ENCODE measurements around the gene ZNF536.
"Not testable (repeated sequence)": the region's sequence is repeated elsewhere in the genome, so short reads cannot be mapped to it uniquely, and the experiment has no call there.

ZNF536 gene

DNA sequence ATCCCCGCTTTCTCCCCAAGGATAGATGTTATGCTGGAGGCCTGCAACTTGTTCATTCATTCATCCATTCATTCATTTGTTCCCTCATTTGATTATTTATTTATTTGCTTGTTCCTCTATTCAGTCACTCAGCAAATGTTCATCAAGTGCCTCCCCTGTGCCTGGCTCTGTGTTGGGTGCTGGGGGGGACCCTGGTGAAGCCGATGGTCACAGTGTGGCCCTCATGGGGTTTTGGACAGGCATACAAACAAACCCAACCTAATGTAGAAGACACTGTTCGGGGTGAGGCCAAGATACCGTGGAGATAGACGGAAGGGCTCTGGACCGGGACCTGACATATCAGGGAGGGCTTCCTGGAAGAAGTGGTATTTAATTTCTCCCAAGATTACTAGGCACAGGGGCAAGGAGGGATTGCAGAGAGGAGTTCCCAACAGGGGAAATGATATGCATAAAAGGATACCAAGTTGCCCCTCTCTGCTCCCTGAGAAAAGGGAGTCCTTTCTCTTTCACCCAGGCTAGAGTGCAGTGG, 58.1 kb downstream of the ZNF536 start:
- no peaks in the 10 kb centered on the region for H3K36me3 ChIP-seq (ENCODE audit: control insufficient read depth, insufficient read depth, low read length)
- H3K9ac ChIP-seq (ENCODE audit: low read depth, low read length) = no peak overlapping the region
- no peaks in the 10 kb centered on the region for H3K9me3 ChIP-seq (ENCODE audit: control insufficient read depth, insufficient read depth, low read length)
- H3K4me1 ChIP-seq (ENCODE audit: control insufficient read depth, insufficient read depth, low read length) = no peaks in the 10 kb centered on the region
- H3K4me3 ChIP-seq (ENCODE audit: low read depth, low read length) = no peak overlapping the region
- H3K27me3 ChIP-seq (ENCODE audit: control insufficient read depth, insufficient read depth, low read length) = no peaks in the 10 kb centered on the region

DNA sequence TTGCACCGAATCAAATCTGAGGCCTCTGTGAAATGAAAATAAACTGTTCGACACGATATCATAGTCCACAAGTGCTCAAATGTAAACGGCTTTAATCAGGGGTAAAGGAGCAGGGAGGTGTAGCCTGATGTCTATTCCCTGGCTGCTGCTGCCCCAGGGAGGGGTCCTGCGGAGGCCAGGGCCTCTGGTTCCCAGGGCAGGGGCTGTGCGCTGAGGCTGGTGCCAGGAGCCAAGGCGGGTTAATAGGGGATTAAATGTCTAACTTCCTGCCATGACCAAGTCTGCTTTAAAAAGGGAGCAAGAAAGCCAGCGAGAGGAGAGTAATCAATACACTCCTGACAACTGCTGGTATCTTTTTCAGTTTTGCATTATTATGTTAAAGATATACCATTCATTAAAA, 59.4 kb downstream of the ZNF536 start:
- H3K4me3 ChIP-seq (ENCODE audit: low read depth, low read length) = no peak overlapping the region
- no peak overlapping the region for H3K9ac ChIP-seq (ENCODE audit: low read depth, low read length)
- H3K27me3 ChIP-seq (ENCODE audit: control insufficient read depth, insufficient read depth, low read length) = no peaks in the 10 kb centered on the region
- H3K4me1 ChIP-seq (ENCODE audit: control insufficient read depth, insufficient read depth, low read length) = no peaks in the 10 kb centered on the region
- H3K9me3 ChIP-seq (ENCODE audit: control insufficient read depth, insufficient read depth, low read length) = no peaks in the 10 kb centered on the region
- no peaks in the 10 kb centered on the region for H3K36me3 ChIP-seq (ENCODE audit: control insufficient read depth, insufficient read depth, low read length)

DNA sequence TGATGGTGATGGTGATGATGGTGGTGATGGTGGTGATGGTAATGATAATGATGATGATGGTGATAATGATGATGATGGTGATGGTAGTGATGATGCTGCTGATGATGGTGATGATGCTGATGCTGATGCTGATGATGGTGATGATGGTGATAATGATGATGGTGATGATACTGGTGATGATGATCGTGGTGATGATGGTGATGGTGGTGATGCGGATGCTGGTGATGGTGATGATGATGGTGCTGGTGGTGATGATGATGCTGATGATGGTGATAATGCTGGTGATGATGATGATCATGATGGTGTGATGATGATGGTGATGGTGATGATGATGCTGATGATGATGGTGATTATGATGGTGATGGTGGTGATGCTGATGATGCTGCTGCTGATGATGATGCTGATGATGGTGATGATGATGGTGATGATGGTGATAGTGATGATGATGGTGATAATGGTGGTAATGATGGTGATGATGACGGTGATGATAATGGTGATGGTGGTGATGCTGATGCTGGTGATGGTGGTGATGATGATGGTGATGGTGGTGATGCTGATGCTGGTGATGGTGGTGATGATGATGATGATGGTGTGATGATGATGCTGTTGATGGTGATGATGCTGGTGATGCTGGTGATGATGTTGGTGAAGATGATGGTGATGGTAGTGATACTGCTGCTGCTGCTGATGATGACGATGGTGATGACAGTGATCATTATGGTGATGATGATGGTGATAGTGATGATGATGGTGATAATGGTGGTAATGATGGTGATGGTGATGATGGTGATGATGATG, 62.8 kb downstream of the ZNF536 start:
- Histone ChIP-seq H3K27me3 (ENCODE audit: control insufficient read depth, insufficient read depth, low read length) (no peaks in the 10 kb centered on the region), H3K4me3 (ENCODE audit: low read depth, low read length) (no peak overlapping the region), H3K9ac (ENCODE audit: low read depth, low read length) (no peak overlapping the region), H3K36me3 (ENCODE audit: control insufficient read depth, insufficient read depth, low read length) (no peaks in the 10 kb centered on the region), H3K4me1 (ENCODE audit: control insufficient read depth, insufficient read depth, low read length) (no peaks in the 10 kb centered on the region), H3K9me3 (ENCODE audit: control insufficient read depth, insufficient read depth, low read length) (no peaks in the 10 kb centered on the region)

DNA sequence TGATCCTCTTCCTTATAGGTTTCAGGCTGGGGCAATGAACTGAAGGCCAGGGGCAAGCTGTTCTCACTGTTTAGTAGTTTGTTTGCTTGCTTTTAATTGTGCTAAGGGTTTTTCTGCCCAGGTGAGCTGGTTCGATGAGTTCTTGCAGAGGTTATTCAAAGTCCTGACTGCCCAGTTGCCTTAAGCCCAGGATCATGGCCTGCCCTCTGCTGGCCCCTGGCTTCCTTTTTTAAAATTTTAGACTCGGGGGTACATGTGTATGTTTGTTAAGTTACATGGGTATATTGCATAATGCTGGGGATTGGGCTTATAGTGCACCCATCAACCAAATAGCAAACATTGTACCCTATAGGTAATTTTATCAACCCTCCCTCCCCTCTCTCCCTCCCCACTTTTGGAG, 65.7 kb downstream of the ZNF536 start:
- H3K36me3 ChIP-seq (ENCODE audit: control insufficient read depth, insufficient read depth, low read length) = no peaks in the 10 kb centered on the region
- H3K4me1 ChIP-seq (ENCODE audit: control insufficient read depth, insufficient read depth, low read length) = no peaks in the 10 kb centered on the region
- no peak overlapping the region for H3K9ac ChIP-seq (ENCODE audit: low read depth, low read length)
- no peaks in the 10 kb centered on the region for H3K9me3 ChIP-seq (ENCODE audit: control insufficient read depth, insufficient read depth, low read length)
- no peak overlapping the region for H3K4me3 ChIP-seq (ENCODE audit: low read depth, low read length)
- H3K27me3 ChIP-seq (ENCODE audit: control insufficient read depth, insufficient read depth, low read length) = no peaks in the 10 kb centered on the region

DNA sequence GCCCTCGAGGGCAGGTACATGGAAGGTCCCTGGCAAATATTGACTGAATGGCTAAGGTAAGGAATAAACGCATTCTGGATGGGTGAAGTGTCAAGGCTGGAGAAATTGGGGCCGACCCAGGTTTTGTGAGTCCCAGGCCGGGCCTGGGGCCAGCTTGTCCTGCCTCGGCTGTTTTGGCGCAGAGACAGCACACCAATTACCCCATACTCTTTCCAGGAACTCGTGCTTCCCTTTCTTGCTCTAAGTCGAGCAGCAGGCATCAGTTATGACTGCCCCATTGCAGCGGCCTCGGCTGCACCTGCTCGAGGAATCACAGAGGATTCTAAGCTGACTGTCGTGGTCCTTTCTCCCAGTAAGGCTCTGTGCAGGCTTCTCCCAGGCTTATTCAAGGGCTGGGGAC, 67.1 kb downstream of the ZNF536 start:
- Histone ChIP-seq H3K4me1 (ENCODE audit: control insufficient read depth, insufficient read depth, low read length) (no peaks in the 10 kb centered on the region), H3K4me3 (ENCODE audit: low read depth, low read length) (no peak overlapping the region), H3K36me3 (ENCODE audit: control insufficient read depth, insufficient read depth, low read length) (no peaks in the 10 kb centered on the region), H3K27me3 (ENCODE audit: control insufficient read depth, insufficient read depth, low read length) (no peaks in the 10 kb centered on the region), H3K9ac (ENCODE audit: low read depth, low read length) (no peak overlapping the region), H3K9me3 (ENCODE audit: control insufficient read depth, insufficient read depth, low read length) (no peaks in the 10 kb centered on the region)

DNA sequence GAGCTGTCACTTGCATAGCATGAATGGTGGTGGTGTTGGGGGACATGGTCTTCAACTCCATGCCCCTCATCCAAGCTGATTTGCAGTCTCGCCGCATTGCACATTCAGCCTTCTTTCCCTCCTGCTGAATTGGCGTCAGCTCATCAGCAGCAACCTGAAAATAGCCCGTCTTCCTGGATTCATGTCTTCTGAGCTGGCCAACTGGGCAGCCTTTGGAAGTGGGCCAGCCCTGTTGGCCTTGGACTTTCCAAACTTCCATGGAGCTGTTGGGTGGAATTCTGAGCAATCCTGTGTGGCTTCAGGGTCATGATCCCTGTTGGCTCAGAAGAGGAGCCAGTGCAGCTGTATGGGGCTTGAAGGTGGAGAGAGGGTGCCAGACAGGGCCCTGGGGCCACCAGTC, 68.8 kb downstream of the ZNF536 start:
- Histone ChIP-seq H3K9me3 (ENCODE audit: control insufficient read depth, insufficient read depth, low read length) (no peaks in the 10 kb centered on the region), H3K36me3 (ENCODE audit: control insufficient read depth, insufficient read depth, low read length) (no peaks in the 10 kb centered on the region), H3K27me3 (ENCODE audit: control insufficient read depth, insufficient read depth, low read length) (no peaks in the 10 kb centered on the region), H3K9ac (ENCODE audit: low read depth, low read length) (no peak overlapping the region), H3K4me1 (ENCODE audit: control insufficient read depth, insufficient read depth, low read length) (no peaks in the 10 kb centered on the region), H3K4me3 (ENCODE audit: low read depth, low read length) (no peak overlapping the region)

DNA sequence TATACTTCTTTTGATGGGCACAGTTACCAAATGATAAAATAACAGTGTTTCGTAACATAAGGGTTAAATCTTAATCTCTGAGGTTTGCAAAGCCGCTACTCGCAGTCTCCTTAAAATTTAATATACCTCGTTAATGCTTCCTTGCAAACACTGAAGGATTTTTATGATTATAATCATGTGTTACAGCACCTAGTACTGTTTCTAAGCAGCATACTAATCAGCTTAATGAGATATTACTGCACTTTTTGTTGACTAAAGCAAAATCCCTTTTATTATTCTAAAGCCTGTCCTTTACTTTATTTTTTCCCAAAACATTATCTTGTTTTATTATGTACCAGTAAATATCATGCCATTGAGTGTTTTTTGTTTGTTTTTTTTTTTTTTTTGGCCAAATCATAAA, 70.5 kb downstream of the ZNF536 start:
- no peak overlapping the region for H3K4me3 ChIP-seq (ENCODE audit: low read depth, low read length)
- H3K9ac ChIP-seq (ENCODE audit: low read depth, low read length) = no peak overlapping the region
- H3K4me1 ChIP-seq (ENCODE audit: control insufficient read depth, insufficient read depth, low read length) = peaks cover 1% of the 10 kb centered on the region
- H3K27me3 ChIP-seq (ENCODE audit: control insufficient read depth, insufficient read depth, low read length) = no peaks in the 10 kb centered on the region
- H3K36me3 ChIP-seq (ENCODE audit: control insufficient read depth, insufficient read depth, low read length) = no peaks in the 10 kb centered on the region
- H3K9me3 ChIP-seq (ENCODE audit: control insufficient read depth, insufficient read depth, low read length) = no peaks in the 10 kb centered on the region

DNA sequence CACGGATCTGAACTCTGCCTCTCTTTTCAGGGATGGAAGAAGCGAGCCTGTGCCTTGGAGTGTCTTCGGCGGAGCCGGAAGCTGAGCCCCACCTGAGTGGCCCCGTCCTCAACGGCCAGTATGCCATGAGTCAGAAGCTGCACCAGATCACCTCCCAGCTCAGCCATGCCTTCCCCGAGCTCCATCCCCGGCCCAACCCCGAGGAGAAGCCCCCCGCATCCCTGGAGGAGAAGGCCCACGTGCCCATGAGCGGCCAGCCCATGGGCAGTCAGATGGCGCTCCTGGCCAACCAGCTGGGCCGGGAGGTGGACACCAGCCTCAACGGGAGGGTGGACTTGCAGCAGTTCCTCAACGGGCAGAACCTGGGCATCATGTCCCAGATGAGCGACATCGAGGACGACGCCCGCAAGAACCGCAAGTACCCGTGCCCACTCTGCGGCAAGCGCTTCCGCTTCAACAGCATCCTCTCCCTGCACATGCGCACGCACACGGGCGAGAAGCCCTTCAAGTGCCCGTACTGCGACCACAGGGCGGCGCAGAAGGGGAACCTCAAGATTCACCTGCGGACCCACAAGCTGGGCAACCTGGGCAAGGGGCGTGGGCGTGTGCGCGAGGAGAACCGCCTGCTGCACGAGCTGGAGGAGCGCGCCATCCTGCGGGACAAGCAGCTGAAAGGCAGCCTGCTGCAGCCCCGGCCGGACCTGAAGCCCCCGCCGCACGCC, 71.5 kb downstream of the ZNF536 start:
- Histone ChIP-seq H3K27me3 (ENCODE audit: control insufficient read depth, insufficient read depth, low read length) (peaks cover 2% of the 10 kb centered on the region), H3K9me3 (ENCODE audit: control insufficient read depth, insufficient read depth, low read length) (no peaks in the 10 kb centered on the region), H3K36me3 (ENCODE audit: control insufficient read depth, insufficient read depth, low read length) (no peaks in the 10 kb centered on the region), H3K4me1 (ENCODE audit: control insufficient read depth, insufficient read depth, low read length) (peaks cover 11% of the 10 kb centered on the region), H3K9ac (ENCODE audit: low read depth, low read length) (no peak overlapping the region), H3K4me3 (ENCODE audit: low read depth, low read length) (no peak overlapping the region)

DNA sequence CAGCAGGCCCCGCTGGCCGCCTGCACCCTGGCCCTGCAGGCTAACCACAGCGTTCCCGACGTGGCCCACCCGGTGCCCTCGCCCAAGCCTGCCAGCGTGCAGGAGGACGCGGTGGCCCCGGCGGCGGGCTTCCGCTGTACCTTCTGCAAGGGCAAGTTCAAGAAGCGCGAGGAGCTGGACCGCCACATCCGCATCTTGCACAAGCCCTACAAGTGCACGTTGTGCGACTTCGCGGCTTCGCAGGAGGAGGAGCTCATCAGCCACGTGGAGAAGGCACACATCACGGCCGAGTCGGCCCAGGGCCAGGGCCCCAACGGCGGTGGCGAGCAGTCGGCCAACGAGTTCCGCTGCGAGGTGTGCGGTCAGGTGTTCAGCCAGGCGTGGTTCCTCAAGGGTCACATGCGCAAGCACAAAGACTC, 72.1 kb downstream of the ZNF536 start:
- no peak overlapping the region for H3K9ac ChIP-seq (ENCODE audit: low read depth, low read length)
- peaks cover 2% of the 10 kb centered on the region for H3K27me3 ChIP-seq (ENCODE audit: control insufficient read depth, insufficient read depth, low read length)
- peaks cover 16% of the 10 kb centered on the region for H3K4me1 ChIP-seq (ENCODE audit: control insufficient read depth, insufficient read depth, low read length)
- H3K36me3 ChIP-seq (ENCODE audit: control insufficient read depth, insufficient read depth, low read length) = no peaks in the 10 kb centered on the region
- H3K4me3 ChIP-seq (ENCODE audit: low read depth, low read length) = no peak overlapping the region
- no peaks in the 10 kb centered on the region for H3K9me3 ChIP-seq (ENCODE audit: control insufficient read depth, insufficient read depth, low read length)

DNA sequence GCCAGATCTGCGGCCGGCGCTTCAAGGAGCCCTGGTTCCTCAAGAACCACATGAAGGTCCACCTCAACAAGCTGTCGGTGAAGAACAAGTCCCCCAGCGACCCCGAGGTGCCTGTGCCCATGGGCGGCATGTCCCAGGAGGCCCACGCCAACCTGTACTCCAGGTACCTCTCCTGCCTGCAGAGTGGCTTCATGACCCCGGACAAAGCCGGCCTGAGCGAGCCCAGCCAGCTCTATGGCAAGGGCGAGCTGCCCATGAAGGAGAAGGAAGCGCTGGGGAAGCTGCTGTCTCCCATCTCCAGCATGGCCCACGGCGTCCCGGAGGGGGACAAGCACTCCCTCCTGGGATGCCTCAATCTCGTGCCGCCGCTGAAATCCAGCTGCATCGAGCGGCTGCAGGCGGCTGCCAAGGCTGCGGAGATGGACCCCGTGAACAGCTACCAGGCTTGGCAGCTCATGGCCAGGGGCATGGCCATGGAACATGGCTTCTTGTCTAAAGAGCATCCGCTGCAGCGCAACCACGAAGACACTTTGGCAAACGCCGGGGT, 72.6 kb downstream of the ZNF536 start:
- Histone ChIP-seq H3K36me3 (ENCODE audit: control insufficient read depth, insufficient read depth, low read length) (no peaks in the 10 kb centered on the region), H3K4me3 (ENCODE audit: low read depth, low read length) (no peak overlapping the region), H3K27me3 (ENCODE audit: control insufficient read depth, insufficient read depth, low read length) (peaks cover 2% of the 10 kb centered on the region), H3K9me3 (ENCODE audit: control insufficient read depth, insufficient read depth, low read length) (no peaks in the 10 kb centered on the region), H3K4me1 (ENCODE audit: control insufficient read depth, insufficient read depth, low read length) (peaks cover 20% of the 10 kb centered on the region), H3K9ac (ENCODE audit: low read depth, low read length) (no peak overlapping the region)

DNA sequence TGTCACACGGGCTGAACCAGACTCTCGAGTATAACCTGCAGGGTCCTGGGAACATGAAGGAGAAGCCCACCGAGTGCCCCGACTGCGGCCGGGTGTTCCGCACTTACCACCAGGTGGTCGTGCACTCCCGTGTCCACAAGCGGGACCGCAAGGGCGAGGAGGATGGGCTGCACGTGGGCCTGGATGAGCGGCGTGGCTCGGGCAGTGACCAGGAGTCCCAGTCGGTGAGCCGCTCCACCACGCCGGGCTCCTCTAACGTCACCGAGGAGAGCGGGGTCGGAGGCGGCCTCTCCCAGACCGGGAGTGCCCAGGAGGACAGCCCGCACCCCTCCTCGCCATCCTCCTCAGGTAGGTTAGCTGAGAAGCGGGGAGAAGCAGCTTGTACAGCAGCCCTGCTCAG, 73.2 kb downstream of the ZNF536 start:
- peaks cover 2% of the 10 kb centered on the region for H3K27me3 ChIP-seq (ENCODE audit: control insufficient read depth, insufficient read depth, low read length)

DNA sequence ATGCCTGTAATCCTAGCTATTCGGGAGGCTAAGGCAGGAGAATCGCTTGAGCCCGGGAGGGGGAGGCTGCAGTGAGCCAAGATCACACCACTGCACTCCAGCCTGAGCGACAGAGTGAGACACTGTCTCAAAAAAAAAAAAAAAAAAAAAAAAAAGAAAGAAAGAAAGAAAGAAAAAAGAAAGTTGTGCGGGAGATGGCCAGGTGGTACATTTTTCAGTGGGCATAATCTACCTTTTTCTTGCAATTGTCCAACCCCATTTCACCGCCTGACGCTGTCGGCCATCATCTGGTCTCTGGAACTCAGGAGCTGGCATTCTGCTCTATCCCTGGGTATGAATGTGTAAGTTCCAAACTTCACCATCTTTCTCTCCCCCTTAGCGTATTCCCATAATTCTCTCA, 73.9 kb downstream of the ZNF536 start:
- not testable (repeated sequence) for H3K27me3 ChIP-seq (ENCODE audit: control insufficient read depth, insufficient read depth, low read length); H3K9me3 ChIP-seq (ENCODE audit: control insufficient read depth, insufficient read depth, low read length); H3K9ac ChIP-seq (ENCODE audit: low read depth, low read length); H3K36me3 ChIP-seq (ENCODE audit: control insufficient read depth, insufficient read depth, low read length); H3K4me3 ChIP-seq (ENCODE audit: low read depth, low read length)
- H3K4me1 ChIP-seq (ENCODE audit: control insufficient read depth, insufficient read depth, low read length) = peaks cover 27% of the 10 kb centered on the region

More for the DNA sequence above, 73.2 kb downstream of the ZNF536 start:
- Histone ChIP-seq H3K9ac (ENCODE audit: low read depth, low read length) (no peak overlapping the region), H3K4me1 (ENCODE audit: control insufficient read depth, insufficient read depth, low read length) (peaks cover 25% of the 10 kb centered on the region), H3K9me3 (ENCODE audit: control insufficient read depth, insufficient read depth, low read length) (no peaks in the 10 kb centered on the region), H3K36me3 (ENCODE audit: control insufficient read depth, insufficient read depth, low read length) (no peaks in the 10 kb centered on the region), H3K4me3 (ENCODE audit: low read depth, low read length) (no peak overlapping the region)

Measured in iPS-15b (cell line).